CD4-positive, CD25-positive, alpha-beta regulatory T cell (primary cell): Measurements from ENCODE around the gene ITIH3. TPM values are rescaled to one million over a fixed set of nuclear protein-coding genes. Genes with fewer than 3 reads are reported as not detected.

Experiments used
- ATAC-seq, 2 donors: fragments of 150-1000 bp; cut with Tn5 transposase; one replicate each; pipeline ENCODE4 v1.10.0; 2021; ENCODE audit warnings: low read depth in 2 of 2, moderate number of reproducible peaks in 2 of 2, moderate library complexity in 1 of 2
- DNase-seq, 3 donors: peaks; one replicate each; pipeline versions ENCODE4 v3.0.0 to v3.0.0-alpha.2; 2012 to 2022; ENCODE audit warnings: mixed read lengths in 1 of 3
- H3K27ac ChIP-seq: one replicate; pipeline ENCODE4 v1.7.0; 2013; ENCODE audit warnings: mild to moderate bottlenecking, low read length; ENCODE audit not compliant: insufficient read depth, poor library complexity, severe bottlenecking
- H3K27me3 ChIP-seq: one replicate; pipeline ENCODE4 v1.7.0; 2013; ENCODE audit warnings: low read length; ENCODE audit not compliant: control insufficient read depth, insufficient read depth
- H3K36me3 ChIP-seq: one replicate; pipeline ENCODE4 v1.7.0; 2013; ENCODE audit warnings: mild to moderate bottlenecking, low read length, moderate library complexity; ENCODE audit not compliant: control insufficient read depth, insufficient read depth
- H3K4me1 ChIP-seq: 2 replicates; pipeline ENCODE4 v1.7.0; 2013; ENCODE audit warnings: mild to moderate bottlenecking, low read length; ENCODE audit not compliant: insufficient read depth, control insufficient read depth, poor library complexity, severe bottlenecking
- H3K4me3 ChIP-seq: one replicate; pipeline ENCODE4 v1.7.0; 2013; ENCODE audit warnings: low read depth, mild to moderate bottlenecking, low read length, moderate library complexity
- H3K9me3 ChIP-seq, 2 experiments: 1 replicate in 1 of 2; 2 replicates in 1 of 2; pipeline ENCODE4 v1.7.0; 2013; ENCODE audit warnings: low read length in 2 of 2, mild to moderate bottlenecking in 1 of 2, moderate library complexity in 1 of 2; ENCODE audit not compliant: control insufficient read depth in 2 of 2
- H3K27ac Mint-ChIP-seq, 3 donors: one replicate each; pipeline ENCODE4 v1.8.0; 2020 to 2022; ENCODE audit warnings: mild to moderate bottlenecking in 3 of 3, mixed read lengths in 3 of 3, moderate library complexity in 2 of 3
- H3K27me3 Mint-ChIP-seq: one replicate; pipeline ENCODE4 v1.8.0; 2022; ENCODE audit warnings: mild to moderate bottlenecking, mixed read lengths
- H3K36me3 Mint-ChIP-seq: one replicate; pipeline ENCODE4 v1.8.0; 2020; ENCODE audit warnings: mixed read lengths
- H3K4me1 Mint-ChIP-seq, 4 donors: one replicate each; pipeline ENCODE4 v1.8.0; 2020 to 2022; ENCODE audit warnings: mixed read lengths in 4 of 4, mild to moderate bottlenecking in 1 of 4
- H3K4me3 Mint-ChIP-seq, 4 donors: one replicate each; pipeline ENCODE4 v1.8.0; 2020 to 2022; ENCODE audit warnings: mild to moderate bottlenecking in 4 of 4, mixed read lengths in 4 of 4, moderate library complexity in 3 of 4
- H3K9me3 Mint-ChIP-seq, 7 donors: one replicate each; pipeline ENCODE4 v1.8.0; 2020 to 2022; ENCODE audit warnings: mixed read lengths in 7 of 7, mild to moderate bottlenecking in 3 of 7, moderate library complexity in 2 of 7
- polyA plus RNA-seq, 4 donors: library from polyadenylated mRNA; unstranded; fragments of 300-500 nt; fragmentation: Illumina TruSeq; gene quantifications; one replicate each; pipeline ENCODE4 v1.2.3, GENCODE V29; 2021
- total RNA-seq: library from RNA; stranded (reverse); gene quantifications from one replicate; pipeline ENCODE4 v1.2.3, GENCODE V29; 2022

The ITIH3 gene
- total and polyA plus RNA-seq, 5 donors from 2014 or later, result 0.63 to 1.5 TPM; not detected in 3

DNA sequence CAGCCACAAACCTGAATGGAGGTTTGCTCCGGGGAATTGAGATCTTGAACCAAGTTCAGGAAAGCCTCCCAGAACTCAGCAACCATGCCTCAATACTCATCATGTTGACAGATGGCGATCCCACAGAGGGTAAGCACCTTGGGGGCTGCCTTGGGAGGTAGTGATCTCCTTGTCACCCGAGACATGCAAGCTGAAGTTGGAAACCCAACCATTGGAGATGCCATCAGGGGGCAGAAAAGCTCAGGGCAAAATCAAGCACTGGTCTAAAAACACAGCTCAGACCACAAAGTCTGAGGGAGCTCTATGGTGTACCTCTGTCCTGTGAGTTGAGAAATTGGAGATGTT lies 11.4 kb upstream of the ITIH3 start:
- H3K36me3 ChIP-seq, result no peaks in the 10 kb centered on the region
- H3K4me3 ChIP-seq, result no peak overlapping the region
- H3K27me3 ChIP-seq, result peaks cover 4% of the 10 kb centered on the region
- no peaks in the 10 kb centered on the region for H3K9me3 Mint-ChIP-seq
- ATAC-seq (no peak), DNase-seq (no peak)
- H3K27me3 Mint-ChIP-seq, result peaks cover 15% of the 10 kb centered on the region
- H3K4me1 Mint-ChIP-seq, result no peaks in the 10 kb centered on the region
- H3K27ac Mint-ChIP-seq, result no peak overlapping the region
- no peak overlapping the region for H3K27ac ChIP-seq
- no peak overlapping the region for H3K4me3 Mint-ChIP-seq
- H3K9me3 ChIP-seq, result no peaks in the 10 kb centered on the region
- no peaks in the 10 kb centered on the region for H3K36me3 Mint-ChIP-seq
- no peaks in the 10 kb centered on the region for H3K4me1 ChIP-seq

DNA sequence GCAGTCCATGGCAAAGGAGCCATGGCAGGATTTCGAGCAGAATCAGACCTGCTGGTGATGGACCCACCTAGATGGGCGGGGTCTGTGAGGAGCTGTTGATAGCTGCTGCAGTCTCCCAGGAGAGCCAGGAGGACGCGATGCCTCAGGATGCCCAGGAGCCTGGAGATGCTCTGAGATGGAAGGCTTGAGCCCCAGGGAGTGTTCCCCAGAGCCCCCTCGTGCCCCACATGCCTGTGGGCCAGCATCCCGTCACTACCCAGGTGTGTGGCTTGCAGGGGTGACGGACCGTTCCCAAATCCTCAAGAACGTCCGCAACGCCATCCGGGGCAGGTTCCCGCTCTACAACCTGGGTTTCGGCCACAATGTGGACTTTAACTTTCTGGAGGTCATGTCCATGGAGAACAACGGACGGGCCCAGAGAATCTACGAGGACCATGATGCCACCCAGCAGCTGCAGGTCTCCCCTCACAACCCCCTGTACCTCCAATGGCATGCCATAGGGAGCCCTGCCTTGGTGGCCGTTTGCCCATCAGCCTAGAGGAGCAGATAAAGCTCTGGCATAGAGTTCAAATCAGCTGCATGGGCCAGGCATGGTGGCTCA lies 10.5 kb upstream of the ITIH3 start:
- DNase-seq, result no peak
- no peaks in the 10 kb centered on the region for H3K4me1 Mint-ChIP-seq

DNA sequence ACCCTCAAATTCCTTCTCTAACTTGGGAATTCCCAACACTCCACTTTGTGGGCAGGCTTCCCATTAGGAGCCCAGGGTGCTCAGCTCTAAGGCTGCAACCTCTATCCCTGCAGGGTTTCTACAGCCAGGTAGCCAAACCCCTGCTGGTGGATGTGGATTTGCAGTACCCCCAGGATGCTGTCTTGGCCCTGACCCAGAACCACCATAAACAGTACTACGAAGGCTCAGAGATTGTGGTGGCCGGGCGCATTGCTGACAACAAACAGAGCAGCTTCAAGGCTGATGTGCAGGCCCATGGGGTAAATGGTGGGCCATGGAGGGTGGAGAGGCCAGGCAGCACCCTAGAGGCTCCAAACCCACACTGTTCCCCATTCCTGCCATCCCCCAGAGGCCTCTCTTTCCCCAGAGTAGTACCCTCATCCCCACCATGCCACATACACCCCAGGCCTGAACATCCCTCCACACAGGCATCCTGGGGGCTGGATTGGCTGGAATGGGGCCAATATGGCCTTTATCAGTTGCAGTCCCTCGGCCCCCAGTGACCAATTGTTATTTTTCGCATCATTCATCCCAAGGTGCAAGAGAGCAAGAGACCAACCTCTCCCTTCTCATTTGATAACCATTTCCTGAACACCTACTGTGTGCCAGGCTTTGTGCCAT lies 9.5 kb upstream of the ITIH3 start:
- H3K4me1 ChIP-seq, result no peaks in the 10 kb centered on the region
- no peaks in the 10 kb centered on the region for H3K36me3 Mint-ChIP-seq
- no peaks in the 10 kb centered on the region for H3K36me3 ChIP-seq
- peaks cover 4% of the 10 kb centered on the region for H3K27me3 ChIP-seq
- peak overlapping the region in 1 of 3 donors; percentile 71 for H3K27ac Mint-ChIP-seq
- H3K9me3 ChIP-seq, result no peaks in the 10 kb centered on the region
- no peaks in the 10 kb centered on the region for H3K9me3 Mint-ChIP-seq
- no peak overlapping the region for H3K4me3 Mint-ChIP-seq
- DNase-seq (no peak), ATAC-seq (no peak)
- H3K4me3 ChIP-seq, result no peak overlapping the region
- no peak overlapping the region for H3K27ac ChIP-seq
- no peaks in the 10 kb centered on the region for H3K4me1 Mint-ChIP-seq
- peaks cover 5% of the 10 kb centered on the region for H3K27me3 Mint-ChIP-seq

More for the DNA sequence above, 10.5 kb upstream of the ITIH3 start:
- Histone ChIP-seq H3K9me3 (no peaks in the 10 kb centered on the region), H3K4me1 (no peaks in the 10 kb centered on the region), H3K27ac (no peak overlapping the region), H3K36me3 (no peaks in the 10 kb centered on the region), H3K4me3 (no peak overlapping the region), H3K27me3 (peaks cover 4% of the 10 kb centered on the region)
- no peak for ATAC-seq
- Mint-ChIP-seq H3K27me3 (peaks cover 10% of the 10 kb centered on the region), H3K27ac (no peak overlapping the region), H3K9me3 (no peaks in the 10 kb centered on the region), H3K4me3 (no peak overlapping the region), H3K36me3 (no peaks in the 10 kb centered on the region)

DNA sequence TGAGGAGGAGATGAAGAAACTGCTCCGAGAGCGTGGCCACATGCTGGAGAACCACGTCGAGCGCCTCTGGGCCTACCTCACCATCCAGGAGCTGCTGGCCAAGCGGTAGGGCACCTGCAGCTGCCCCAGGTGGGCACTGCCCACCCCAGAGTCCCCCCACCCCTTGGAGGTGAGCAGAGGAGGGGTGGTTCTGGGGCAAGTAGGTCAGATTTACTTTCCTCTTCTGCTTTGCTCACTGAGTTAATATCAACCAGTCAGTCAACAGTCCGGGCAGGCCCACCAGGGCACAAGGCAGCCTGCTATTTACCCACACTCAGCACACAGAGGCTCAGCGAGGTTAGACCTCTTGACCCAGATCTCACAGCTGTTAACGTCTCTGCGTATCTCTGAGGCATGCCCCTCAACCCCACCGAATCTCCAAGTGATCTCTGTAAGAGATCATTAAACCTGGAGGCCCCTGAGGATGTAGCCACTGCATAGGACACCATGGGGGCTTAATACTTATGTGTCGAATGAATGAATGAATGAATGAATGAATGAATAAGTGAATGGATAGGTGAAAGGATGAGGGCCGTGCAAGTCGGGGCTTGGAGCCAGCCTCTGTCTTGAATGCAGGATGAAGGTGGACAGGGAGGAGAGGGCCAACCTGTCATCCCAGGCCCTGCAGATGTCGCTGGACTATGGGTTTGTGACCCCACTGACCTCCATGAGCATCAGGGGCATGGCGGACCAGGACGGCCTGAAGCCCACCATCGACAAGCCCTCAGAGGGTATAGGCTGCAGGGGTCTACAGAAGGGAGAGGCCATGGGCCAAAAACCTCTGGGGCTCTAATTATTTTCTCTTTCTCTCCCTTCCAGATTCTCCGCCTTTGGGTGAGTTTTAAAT lies 8.0 kb upstream of the ITIH3 start:
- peaks cover 5% of the 10 kb centered on the region for H3K27me3 Mint-ChIP-seq
- H3K27me3 ChIP-seq, result peaks cover 4% of the 10 kb centered on the region
- ATAC-seq (no peak), DNase-seq (no peak)
- no peaks in the 10 kb centered on the region for H3K9me3 ChIP-seq
- H3K4me3 ChIP-seq, result no peak overlapping the region
- no peak overlapping the region for H3K4me3 Mint-ChIP-seq
- H3K36me3 Mint-ChIP-seq, result no peaks in the 10 kb centered on the region
- H3K4me1 ChIP-seq, result no peaks in the 10 kb centered on the region
- H3K36me3 ChIP-seq, result no peaks in the 10 kb centered on the region
- H3K9me3 Mint-ChIP-seq, result no peaks in the 10 kb centered on the region
- no peak overlapping the region for H3K27ac ChIP-seq
- H3K27ac Mint-ChIP-seq, result peak overlapping the region in 1 of 3 donors; percentile 46
- no peaks in the 10 kb centered on the region for H3K4me1 Mint-ChIP-seq

DNA sequence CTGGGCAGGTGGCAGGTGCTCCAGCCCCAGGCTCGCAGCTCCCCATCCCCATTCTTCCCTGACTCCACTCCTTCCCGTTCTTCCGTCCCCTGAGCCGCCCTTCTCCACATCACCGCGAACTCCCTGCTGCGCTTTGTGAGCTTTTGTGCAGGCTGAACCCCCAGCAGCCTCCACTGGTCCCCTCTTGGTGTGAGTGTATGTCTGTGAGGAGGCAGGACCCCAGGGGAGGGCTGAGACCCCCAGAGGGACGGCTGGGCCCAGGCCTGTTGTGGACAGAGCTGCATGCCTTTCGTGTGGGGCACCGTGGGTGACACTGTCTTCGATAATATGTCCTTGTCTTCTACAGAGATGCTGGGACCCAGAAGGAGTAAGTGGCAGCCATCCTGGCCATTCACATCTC lies 7.3 kb upstream of the ITIH3 start:
- H3K4me1 ChIP-seq, result no peaks in the 10 kb centered on the region
- Mint-ChIP-seq H3K4me1 (no peaks in the 10 kb centered on the region), H3K27me3 (peaks cover 4% of the 10 kb centered on the region), H3K4me3 (no peak overlapping the region), H3K27ac (peak overlapping the region in 1 of 3 donors; percentile 46), H3K36me3 (no peaks in the 10 kb centered on the region), H3K9me3 (no peaks in the 10 kb centered on the region)
- no peak overlapping the region for H3K27ac ChIP-seq
- H3K4me3 ChIP-seq, result no peak overlapping the region
- no peaks in the 10 kb centered on the region for H3K9me3 ChIP-seq
- no peaks in the 10 kb centered on the region for H3K27me3 ChIP-seq
- ATAC-seq (no peak), DNase-seq (no peak)
- H3K36me3 ChIP-seq, result no peaks in the 10 kb centered on the region

DNA sequence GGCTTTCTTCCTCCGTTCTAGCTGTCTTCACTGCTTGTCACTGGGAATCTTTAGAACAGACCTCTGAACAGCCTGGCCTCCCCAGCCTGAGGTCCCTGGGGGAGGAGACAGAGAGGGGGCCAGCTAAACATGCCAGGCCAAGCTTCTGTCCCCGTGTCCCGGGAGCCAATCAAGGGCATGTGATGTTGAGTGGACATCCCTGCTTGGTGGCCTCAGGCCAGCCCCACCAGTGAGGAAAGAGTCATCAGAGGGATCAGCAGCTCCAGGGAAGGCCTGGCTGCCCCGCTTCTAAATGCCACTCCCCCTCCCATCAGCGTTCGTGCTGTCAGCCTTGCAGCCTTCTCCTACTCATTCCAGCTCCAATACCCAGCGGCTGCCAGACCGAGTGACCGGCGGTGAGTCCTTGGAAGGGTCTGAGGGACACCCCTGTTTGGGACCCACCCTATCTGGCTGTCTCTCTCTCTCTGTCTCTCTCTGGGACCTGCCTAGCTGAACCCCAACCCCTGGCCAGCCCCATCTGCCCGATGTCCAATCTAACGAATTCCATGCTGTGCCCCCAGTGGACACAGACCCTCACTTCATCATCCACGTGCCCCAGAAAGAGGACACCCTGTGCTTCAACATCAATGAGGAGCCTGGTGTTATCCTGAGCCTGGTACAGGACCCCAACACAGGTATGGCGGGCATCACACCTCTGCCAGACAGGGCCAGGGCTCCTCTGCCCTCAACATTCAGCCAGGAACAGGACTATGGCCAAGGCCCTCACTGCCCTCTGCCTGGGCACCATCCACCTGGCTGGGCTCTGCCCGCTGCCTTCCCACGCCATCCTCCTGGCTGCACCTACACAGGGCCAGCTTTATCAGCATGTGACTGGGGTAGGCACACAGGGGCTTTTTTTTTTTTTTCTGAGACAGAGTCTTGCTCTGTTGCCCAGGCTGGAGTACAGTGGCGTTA lies 6.6 kb upstream of the ITIH3 start:
- Mint-ChIP-seq H3K4me1 (no peaks in the 10 kb centered on the region), H3K36me3 (no peaks in the 10 kb centered on the region), H3K27ac (peak overlapping the region in 1 of 3 donors; percentile 17), H3K4me3 (no peak overlapping the region), H3K27me3 (no peaks in the 10 kb centered on the region), H3K9me3 (no peaks in the 10 kb centered on the region)
- Histone ChIP-seq H3K4me1 (no peaks in the 10 kb centered on the region), H3K27me3 (no peaks in the 10 kb centered on the region), H3K27ac (no peak overlapping the region), H3K4me3 (no peak overlapping the region), H3K9me3 (no peaks in the 10 kb centered on the region), H3K36me3 (no peaks in the 10 kb centered on the region)
- ATAC-seq (no peak), DNase-seq (no peak)
